Neural cell (in vitro differentiated cells): ENCODE data around the gene RPUSD1.

ENCODE experiments used
- EP300 ChIP-seq: fragments of 450-650 bp; conservative IDR thresholded peaks from 2 replicates; pipeline ENCODE4 v1.6.1; 2014; ENCODE audit warnings: antibody characterized with exemption, mild to moderate bottlenecking, moderate library complexity; ENCODE audit not compliant: poor library complexity, severe bottlenecking
- MXI1 ChIP-seq: fragments of 450-650 bp; conservative IDR thresholded peaks from 2 replicates; pipeline ENCODE4 v1.6.1; 2014; ENCODE audit warnings: antibody characterized with exemption, mild to moderate bottlenecking; ENCODE audit not compliant: poor library complexity, severe bottlenecking
- POLR2AphosphoS5 ChIP-seq: IDR thresholded peaks from 2 replicates; pipeline ENCODE4 v1.6.1; 2012
- RAD21 ChIP-seq: fragments of 450-650 bp; conservative IDR thresholded peaks from 2 replicates; pipeline ENCODE4 v1.6.1; 2014; ENCODE audit warnings: antibody characterized with exemption, mild to moderate bottlenecking, moderate library complexity
- REST ChIP-seq: IDR thresholded peaks from 2 replicates; pipeline ENCODE4 v1.6.1; 2012; ENCODE audit warnings: borderline replicate concordance
- SMC3 ChIP-seq: fragments of 450-650 bp; conservative IDR thresholded peaks from 2 replicates; pipeline ENCODE4 v1.6.1; 2014; ENCODE audit warnings: antibody characterized with exemption, mild to moderate bottlenecking, moderate library complexity; ENCODE audit not compliant: poor library complexity
- TF ChIP-seq, protein P1 (sequence below): fragments of 450-650 bp; IDR thresholded peaks from 2 replicates; pipeline ENCODE4 v1.5.1; 2014; ENCODE audit warnings: antibody characterized with exemption, mild to moderate bottlenecking, moderate library complexity; ENCODE audit not compliant: poor library complexity, severe bottlenecking

GRCh38 chr16:798666-799065 is 10.5 kb upstream of the RPUSD1 start:
- TF ChIP-seq, protein P1, sequence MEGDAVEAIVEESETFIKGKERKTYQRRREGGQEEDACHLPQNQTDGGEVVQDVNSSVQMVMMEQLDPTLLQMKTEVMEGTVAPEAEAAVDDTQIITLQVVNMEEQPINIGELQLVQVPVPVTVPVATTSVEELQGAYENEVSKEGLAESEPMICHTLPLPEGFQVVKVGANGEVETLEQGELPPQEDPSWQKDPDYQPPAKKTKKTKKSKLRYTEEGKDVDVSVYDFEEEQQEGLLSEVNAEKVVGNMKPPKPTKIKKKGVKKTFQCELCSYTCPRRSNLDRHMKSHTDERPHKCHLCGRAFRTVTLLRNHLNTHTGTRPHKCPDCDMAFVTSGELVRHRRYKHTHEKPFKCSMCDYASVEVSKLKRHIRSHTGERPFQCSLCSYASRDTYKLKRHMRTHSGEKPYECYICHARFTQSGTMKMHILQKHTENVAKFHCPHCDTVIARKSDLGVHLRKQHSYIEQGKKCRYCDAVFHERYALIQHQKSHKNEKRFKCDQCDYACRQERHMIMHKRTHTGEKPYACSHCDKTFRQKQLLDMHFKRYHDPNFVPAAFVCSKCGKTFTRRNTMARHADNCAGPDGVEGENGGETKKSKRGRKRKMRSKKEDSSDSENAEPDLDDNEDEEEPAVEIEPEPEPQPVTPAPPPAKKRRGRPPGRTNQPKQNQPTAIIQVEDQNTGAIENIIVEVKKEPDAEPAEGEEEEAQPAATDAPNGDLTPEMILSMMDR: no peak
- TF ChIP-seq REST (no peak), SMC3 (no peak), MXI1 (no peak), RAD21 (no peak), EP300 (no peak), POLR2AphosphoS5 (no peak)
